Measurements from ENCODE around the gene ATP6V0C.

The ATP6V0C gene

DNA sequence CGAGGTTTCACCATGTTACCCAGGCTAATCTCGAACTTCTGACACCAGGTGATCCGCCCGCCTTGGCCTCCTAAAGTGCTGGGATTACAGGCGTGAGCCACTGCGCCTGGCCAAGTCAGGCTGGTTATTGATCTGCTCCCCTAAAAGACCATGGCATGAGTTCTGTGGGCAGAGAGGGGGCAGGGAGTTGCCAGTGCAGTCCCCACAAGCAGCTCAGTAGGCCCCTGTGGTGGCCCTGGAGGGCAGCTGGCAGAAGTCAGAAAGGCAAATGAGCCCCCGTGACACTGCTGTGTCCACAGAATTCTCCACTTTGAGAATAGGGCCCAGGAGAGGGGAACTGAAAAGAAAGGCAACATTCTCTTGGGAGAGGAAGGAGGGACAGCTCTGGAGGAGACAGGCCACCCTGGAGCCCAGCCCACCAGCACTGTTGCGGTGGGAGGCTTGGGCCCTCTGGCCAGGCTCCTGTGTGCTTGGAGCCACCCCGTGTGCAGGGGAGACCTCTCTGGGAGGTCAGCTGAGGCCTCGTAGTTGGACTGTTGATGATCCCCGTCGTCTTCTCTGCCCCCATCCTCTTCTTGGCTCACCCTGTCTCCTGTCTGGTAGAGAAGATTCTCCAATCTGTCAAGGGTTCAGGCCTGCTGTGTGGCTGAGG is 4.3 kb downstream of the ATP6V0C start:
- no peak overlapping the region for H3K9ac ChIP-seq (ENCODE audit: low read length)
- TF ChIP-seq, protein P1, sequence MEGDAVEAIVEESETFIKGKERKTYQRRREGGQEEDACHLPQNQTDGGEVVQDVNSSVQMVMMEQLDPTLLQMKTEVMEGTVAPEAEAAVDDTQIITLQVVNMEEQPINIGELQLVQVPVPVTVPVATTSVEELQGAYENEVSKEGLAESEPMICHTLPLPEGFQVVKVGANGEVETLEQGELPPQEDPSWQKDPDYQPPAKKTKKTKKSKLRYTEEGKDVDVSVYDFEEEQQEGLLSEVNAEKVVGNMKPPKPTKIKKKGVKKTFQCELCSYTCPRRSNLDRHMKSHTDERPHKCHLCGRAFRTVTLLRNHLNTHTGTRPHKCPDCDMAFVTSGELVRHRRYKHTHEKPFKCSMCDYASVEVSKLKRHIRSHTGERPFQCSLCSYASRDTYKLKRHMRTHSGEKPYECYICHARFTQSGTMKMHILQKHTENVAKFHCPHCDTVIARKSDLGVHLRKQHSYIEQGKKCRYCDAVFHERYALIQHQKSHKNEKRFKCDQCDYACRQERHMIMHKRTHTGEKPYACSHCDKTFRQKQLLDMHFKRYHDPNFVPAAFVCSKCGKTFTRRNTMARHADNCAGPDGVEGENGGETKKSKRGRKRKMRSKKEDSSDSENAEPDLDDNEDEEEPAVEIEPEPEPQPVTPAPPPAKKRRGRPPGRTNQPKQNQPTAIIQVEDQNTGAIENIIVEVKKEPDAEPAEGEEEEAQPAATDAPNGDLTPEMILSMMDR (IDR thresholded peaks at IDR 0.05; ENCODE audit: low read length) = no peak
- no peak for TF ChIP-seq EZH2 (optimal IDR thresholded peaks at IDR 0.05; ENCODE audit: low read depth, low read length)
- TF ChIP-seq EZH2phosphoT487 (IDR thresholded peaks at IDR 0.05; ENCODE audit: low read length) = no peak

DNA sequence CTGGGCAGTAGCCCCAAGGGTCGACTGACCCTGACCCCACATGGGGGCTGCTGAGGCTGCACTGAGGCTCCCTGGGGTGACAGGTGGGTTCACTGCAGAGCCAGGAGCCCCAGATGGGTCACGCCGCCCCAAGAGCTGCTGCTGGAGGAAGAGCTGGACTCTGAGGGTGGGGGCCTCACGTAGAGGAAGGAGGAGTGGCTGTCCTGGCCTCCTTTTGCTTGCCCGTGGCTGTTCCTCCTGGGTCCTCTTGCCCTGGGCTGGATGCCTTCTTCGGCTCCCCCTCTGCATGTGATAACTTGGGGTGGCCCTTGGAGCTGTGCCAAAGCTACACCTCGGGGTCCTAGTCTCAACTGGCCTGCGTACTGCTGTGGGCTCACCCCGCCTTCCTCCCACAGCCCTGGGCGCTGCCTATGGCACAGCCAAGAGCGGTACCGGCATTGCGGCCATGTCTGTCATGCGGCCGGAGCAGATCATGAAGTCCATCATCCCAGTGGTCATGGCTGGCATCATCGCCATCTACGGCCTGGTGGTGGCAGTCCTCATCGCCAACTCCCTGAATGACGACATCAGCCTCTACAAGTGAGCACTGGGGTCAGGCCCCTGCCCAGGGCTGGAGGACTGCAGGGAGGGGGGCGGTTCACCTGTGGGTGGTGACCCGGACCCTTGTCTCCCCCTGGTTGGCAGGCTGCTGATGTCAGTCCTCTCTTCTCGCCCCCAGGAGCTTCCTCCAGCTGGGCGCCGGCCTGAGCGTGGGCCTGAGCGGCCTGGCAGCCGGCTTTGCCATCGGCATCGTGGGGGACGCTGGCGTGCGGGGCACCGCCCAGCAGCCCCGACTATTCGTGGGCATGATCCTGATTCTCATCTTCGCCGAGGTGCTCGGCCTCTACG is 5.3 kb downstream of the ATP6V0C start:
- peaks cover 4% of the 10 kb centered on the region; the same call in 1 of the 2 replicates for H3K4me1 ChIP-seq (ENCODE audit: low read length)
- no peak overlapping the region for H3K9ac ChIP-seq (ENCODE audit: low read length)
- no peak overlapping the region for H3K27ac ChIP-seq (ENCODE audit: low read length)
- no peaks in the 10 kb centered on the region for H3K36me3 ChIP-seq (replicated peaks; ENCODE audit: insufficient read depth, low read length)
- peaks cover 13% of the 10 kb centered on the region for H3F3A ChIP-seq (ENCODE audit: insufficient read depth, low read length)
- H3K4me3 ChIP-seq (ENCODE audit: low read length) = no peak overlapping the region
- no peaks in the 10 kb centered on the region for H3K9me2 ChIP-seq (replicated peaks; ENCODE audit: insufficient read depth, low read length)
- H3K27me3 ChIP-seq (replicated peaks; ENCODE audit: insufficient read depth, low read length) = no peaks in the 10 kb centered on the region
- TF ChIP-seq EZH2 (optimal IDR thresholded peaks at IDR 0.05; ENCODE audit: low read depth, low read length) (no peak), EZH2phosphoT487 (IDR thresholded peaks at IDR 0.05; ENCODE audit: low read length) (no peak)
- TF ChIP-seq, protein P1 (IDR thresholded peaks at IDR 0.05; ENCODE audit: low read length) = no peak
- no peaks in the 10 kb centered on the region for H3K9me3 ChIP-seq (replicated peaks; ENCODE audit: insufficient read depth, low read length)
- peak overlapping the region; percentile 55; the same call in 1 of the 2 replicates for H3K4me2 ChIP-seq (ENCODE audit: low read depth, low read length)
- no peak overlapping the region for H2AFZ ChIP-seq (ENCODE audit: low read length)
- peaks cover 15% of the 10 kb centered on the region; the same call in 1 of the 2 replicates for H4K20me1 ChIP-seq (ENCODE audit: insufficient read depth, low read length)
- DNase-seq = no peak
- peaks cover 92% of the 10 kb centered on the region for H3K79me2 ChIP-seq (ENCODE audit: low read length)

More for the DNA sequence above, 4.3 kb downstream of the ATP6V0C start:
- H3K4me2 ChIP-seq (ENCODE audit: low read depth, low read length) = no peak overlapping the region
- no peaks in the 10 kb centered on the region for H3K9me3 ChIP-seq (replicated peaks; ENCODE audit: insufficient read depth, low read length)
- H3K27me3 ChIP-seq (replicated peaks; ENCODE audit: insufficient read depth, low read length) = no peaks in the 10 kb centered on the region
- H4K20me1 ChIP-seq (ENCODE audit: insufficient read depth, low read length) = peaks cover 15% of the 10 kb centered on the region; the same call in 1 of the 2 replicates
- no peaks in the 10 kb centered on the region for H3K9me2 ChIP-seq (replicated peaks; ENCODE audit: insufficient read depth, low read length)
- no peak overlapping the region for H2AFZ ChIP-seq (ENCODE audit: low read length)
- no peak overlapping the region for H3K4me3 ChIP-seq (ENCODE audit: low read length)
- no peak overlapping the region for H3K27ac ChIP-seq (ENCODE audit: low read length)
- peaks cover 15% of the 10 kb centered on the region for H3F3A ChIP-seq (ENCODE audit: insufficient read depth, low read length)
- H3K4me1 ChIP-seq (ENCODE audit: low read length) = peaks cover 6% of the 10 kb centered on the region
- DNase-seq = no peak
- no peaks in the 10 kb centered on the region for H3K36me3 ChIP-seq (replicated peaks; ENCODE audit: insufficient read depth, low read length)
- peaks cover 85% of the 10 kb centered on the region for H3K79me2 ChIP-seq (ENCODE audit: low read length)

DNA sequence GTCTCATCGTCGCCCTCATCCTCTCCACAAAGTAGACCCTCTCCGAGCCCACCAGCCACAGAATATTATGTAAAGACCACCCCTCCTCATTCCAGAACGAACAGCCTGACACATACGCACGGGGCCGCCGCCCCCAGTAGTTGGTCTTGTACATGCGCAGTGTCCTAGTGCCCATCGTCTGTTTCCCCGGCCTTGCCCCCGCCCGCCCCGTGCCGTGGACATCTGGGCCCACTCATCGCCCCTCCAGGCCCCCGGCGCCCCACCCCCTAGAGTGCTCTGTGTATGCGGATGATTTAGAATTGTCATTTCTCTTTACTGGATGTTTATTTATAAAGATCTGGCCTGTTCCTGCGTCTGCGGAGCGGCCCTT is 5.9 kb downstream of the ATP6V0C start:
- Histone ChIP-seq H3K79me2 (ENCODE audit: low read length) (peaks cover 92% of the 10 kb centered on the region), H3K27me3 (replicated peaks; ENCODE audit: insufficient read depth, low read length) (no peaks in the 10 kb centered on the region), H3K9ac (ENCODE audit: low read length) (no peak overlapping the region), H3K4me2 (ENCODE audit: low read depth, low read length) (peak overlapping the region; percentile 55; the same call in 1 of the 2 replicates), H3K4me1 (ENCODE audit: low read length) (peaks cover 4% of the 10 kb centered on the region; the same call in 1 of the 2 replicates), H3K4me3 (ENCODE audit: low read length) (no peak overlapping the region), H3K9me2 (replicated peaks; ENCODE audit: insufficient read depth, low read length) (no peaks in the 10 kb centered on the region), H3F3A (ENCODE audit: insufficient read depth, low read length) (peaks cover 13% of the 10 kb centered on the region), H2AFZ (ENCODE audit: low read length) (no peak overlapping the region), H3K36me3 (replicated peaks; ENCODE audit: insufficient read depth, low read length) (no peaks in the 10 kb centered on the region), H4K20me1 (ENCODE audit: insufficient read depth, low read length) (peaks cover 15% of the 10 kb centered on the region; the same call in 1 of the 2 replicates), H3K27ac (ENCODE audit: low read length) (peak overlapping the region; percentile 30; the same call in 1 of the 2 replicates), H3K9me3 (replicated peaks; ENCODE audit: insufficient read depth, low read length) (no peaks in the 10 kb centered on the region)
- no peak for DNase-seq
- no peak for TF ChIP-seq EZH2 (optimal IDR thresholded peaks at IDR 0.05; ENCODE audit: low read depth, low read length)

All from MM.1S (cell line).